SK-N-MC (cell line): Measurements from ENCODE around the gene CNTN2.

Experiments
- EZH2 ChIP-seq: fragments of 200-600 bp; sonication (generic); IDR thresholded peaks from one replicate; pipeline ENCODE4 v1.6.1; 2017; ENCODE audit warnings: antibody characterized with exemption
- FOXP2 ChIP-seq: optimal IDR thresholded peaks from 2 replicates; pipeline ENCODE3; 2011; ENCODE audit warnings: mild to moderate bottlenecking, moderate library complexity; ENCODE audit not compliant: insufficient read depth; ENCODE audit errors: extremely low read length, control extremely low read depth
- POLR2AphosphoS5 ChIP-seq: IDR thresholded peaks from 2 replicates; pipeline ENCODE4 v1.6.1; 2012; ENCODE audit warnings: mild to moderate bottlenecking, low read depth, low read length, borderline replicate concordance

DNA sequence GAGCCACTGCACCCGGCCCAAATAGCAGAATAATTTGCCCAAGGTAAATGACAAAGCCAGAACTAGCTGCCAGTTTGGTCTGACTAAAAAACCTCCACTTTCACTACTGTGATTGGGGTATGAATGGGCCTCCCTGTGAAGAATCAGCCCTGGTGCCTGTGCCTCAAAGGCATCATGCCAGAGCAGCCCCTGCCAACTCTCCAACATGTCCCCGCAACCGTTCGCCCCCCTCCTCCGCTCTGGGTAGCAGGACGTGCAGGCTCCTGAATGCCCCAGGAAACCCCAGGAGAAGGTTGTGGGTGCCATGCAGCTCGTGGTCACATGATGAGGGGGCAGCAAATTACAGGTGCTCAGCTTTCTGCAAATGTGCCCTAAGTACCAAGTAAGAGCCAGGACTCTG, 14.6 kb upstream of the CNTN2 start:
- TF ChIP-seq EZH2 (no peak), POLR2AphosphoS5 (no peak), FOXP2 (no peak)
